HepG2 (cell line): ENCODE results near the gene SNRNP200. TPM values are rescaled to one million over a fixed set of nuclear protein-coding genes. Genes with fewer than 3 reads are reported as not detected.
A peak's percentile ranks its signal among the peaks of the same experiment; 100 is the strongest.

Source experiments
- BCL3 ChIP-seq: sonication (generic); formaldehyde crosslinking; IDR thresholded peaks from 2 replicates; pipeline ENCODE4 v1.5.1; 2020; ENCODE audit warnings: mild to moderate bottlenecking, missing genetic modification reagents, moderate library complexity
- CBFB ChIP-seq: sonication (generic); formaldehyde crosslinking; IDR thresholded peaks from 2 replicates; pipeline ENCODE4 v1.4.0; 2020; ENCODE audit warnings: missing genetic modification reagents
- GZF1 ChIP-seq: sonication (generic); formaldehyde crosslinking; IDR thresholded peaks from 2 replicates; pipeline ENCODE4 v1.5.1; 2020; ENCODE audit warnings: mild to moderate bottlenecking, missing genetic modification reagents
- HMG20A ChIP-seq: IDR thresholded peaks from 2 replicates; pipeline ENCODE4 v1.6.1; 2016; ENCODE audit warnings: borderline replicate concordance
- HMG20B ChIP-seq: conservative IDR thresholded peaks from 2 replicates; pipeline ENCODE4 v1.6.1; 2016; ENCODE audit warnings: missing genetic modification reagents, missing compliant biosample characterization
- JUNB ChIP-seq: sonication (generic); formaldehyde crosslinking; IDR thresholded peaks from 2 replicates; pipeline ENCODE4 v1.8.0; 2022; ENCODE audit warnings: missing genetic modification reagents, mild to moderate bottlenecking, borderline replicate concordance
- MAFF ChIP-seq: IDR thresholded peaks from 2 replicates; pipeline ENCODE4 v1.6.1; 2011; ENCODE audit warnings: low read depth, low read length, improper control_type of control experiment
- MAX ChIP-seq: IDR thresholded peaks from 2 replicates; pipeline ENCODE4 v1.6.1; 2012; ENCODE audit warnings: inconsistent platforms
- MEIS1 ChIP-seq: sonication (generic); formaldehyde crosslinking; IDR thresholded peaks from 2 replicates; pipeline ENCODE4 v1.9.0; 2021; ENCODE audit warnings: mild to moderate bottlenecking, missing genetic modification reagents, moderate library complexity, borderline replicate concordance
- MTA1 ChIP-seq: sonication (generic); formaldehyde crosslinking; IDR thresholded peaks from 2 replicates; pipeline ENCODE4 v1.4.0; 2020; ENCODE audit warnings: missing genetic modification reagents, mild to moderate bottlenecking, borderline replicate concordance
- NFIB ChIP-seq: sonication (generic); formaldehyde crosslinking; IDR thresholded peaks from 2 replicates; pipeline ENCODE4 v1.9.0; 2021; ENCODE audit warnings: missing genetic modification reagents, mild to moderate bottlenecking, borderline replicate concordance
- PITX1 ChIP-seq: sonication (generic); formaldehyde crosslinking; IDR thresholded peaks from 2 replicates; pipeline ENCODE4 v1.5.1; 2020; ENCODE audit warnings: mild to moderate bottlenecking, missing genetic modification reagents
- SNAI1 ChIP-seq: sonication (generic); formaldehyde crosslinking; IDR thresholded peaks from 2 replicates; pipeline ENCODE4 v1.5.0; 2020; ENCODE audit warnings: mild to moderate bottlenecking, missing genetic modification reagents, borderline replicate concordance
- SOX5 ChIP-seq: IDR thresholded peaks from 2 replicates; pipeline ENCODE4 v1.6.1; 2016; ENCODE audit warnings: borderline replicate concordance
- TBX3 ChIP-seq: fragments of 450-650 bp; IDR thresholded peaks from 2 replicates; pipeline ENCODE4 v1.6.1; 2017; ENCODE audit warnings: antibody characterized with exemption, mild to moderate bottlenecking, inconsistent platforms, borderline replicate concordance
- ZBTB10 ChIP-seq: sonication (generic); formaldehyde crosslinking; IDR thresholded peaks from 2 replicates; pipeline ENCODE4 v1.4.0; 2020; ENCODE audit warnings: missing genetic modification reagents, borderline replicate concordance
- ZBTB21 ChIP-seq: sonication (generic); formaldehyde crosslinking; IDR thresholded peaks from 2 replicates; pipeline ENCODE4 v1.4.0; 2020; ENCODE audit warnings: missing genetic modification reagents
- ZFAT ChIP-seq: sonication (generic); formaldehyde crosslinking; conservative IDR thresholded peaks from 2 replicates; pipeline ENCODE4 v1.8.1; 2023; ENCODE audit warnings: missing genetic modification reagents, inconsistent platforms
- ZMYM2 ChIP-seq: sonication (generic); formaldehyde crosslinking; IDR thresholded peaks from 2 replicates; pipeline ENCODE4 v1.8.0; 2022; ENCODE audit warnings: mild to moderate bottlenecking, missing genetic modification reagents
- ZNF251 ChIP-seq: sonication (generic); formaldehyde crosslinking; IDR thresholded peaks from 2 replicates; pipeline ENCODE4 v1.9.0; 2021; ENCODE audit warnings: mild to moderate bottlenecking, missing genetic modification reagents
- ZNF569 ChIP-seq: sonication (generic); formaldehyde crosslinking; IDR thresholded peaks from 2 replicates; pipeline ENCODE4 v1.5.0; 2020; ENCODE audit warnings: mild to moderate bottlenecking, missing genetic modification reagents, moderate library complexity, borderline replicate concordance
- ZNF784 ChIP-seq: sonication (generic); formaldehyde crosslinking; IDR thresholded peaks from 2 replicates; pipeline ENCODE4 v1.5.1; 2020; ENCODE audit warnings: missing genetic modification reagents, mild to moderate bottlenecking, borderline replicate concordance
- polyA plus RNA-seq, 8 experiments: library from polyadenylated mRNA; depleted of rRNA in 3 of 8; stranded (reverse) in 7 of 8; unstranded in 1 of 8; fragments of >200 nt; fragmentation: Illumina TruSeq in 4 of 8; extraction: Trizol in 4 of 8; gene quantifications; 2 replicates each; pipeline versions ENCODE4 v1.2.1 to v1.2.3, GENCODE V29; 2011 to 2016; ENCODE audit warnings: low read depth in 4 of 8, missing spikeins in 1 of 8, mixed read lengths in 1 of 8; ENCODE audit not compliant: insufficient read depth in 1 of 8
- total RNA-seq, 5 experiments: library from RNA; depleted of rRNA; stranded (reverse); fragments of >200 nt; fragmentation: Illumina TruSeq; extraction: Trizol; gene quantifications; 2 replicates each; pipeline ENCODE4 v1.2.3, GENCODE V29; 2016; ENCODE audit warnings: low read depth in 1 of 5

SNRNP200 gene
- total and polyA plus RNA-seq, 2 of the 13 experiments (the other 11 are each of a cell fraction or from before 2014, with no cell fraction given), result 99.0 to 232 TPM

- no peak for TF ChIP-seq ZNF251
- no peak for TF ChIP-seq ZFAT (CRISPR knock-in tag)
- peak; percentile 42; the same call in 1 of the 2 replicates for TF ChIP-seq TBX3
- TF ChIP-seq SNAI1, result no peak
- peak; percentile 98; the same call in 1 of the 2 replicates for TF ChIP-seq JUNB (CRISPR knock-in tag)
- no peak for TF ChIP-seq BCL3 (CRISPR knock-in tag)
- no peak for TF ChIP-seq ZBTB10 (CRISPR knock-in tag)
- peak; percentile 76 for TF ChIP-seq SOX5 (CRISPR knock-in tag)
- peak; percentile 91; the same call in 1 of the 2 replicates for TF ChIP-seq PITX1 (CRISPR knock-in tag)
- TF ChIP-seq MAX, result peak; percentile 83
- peak; percentile 88; the same call in 1 of the 2 replicates for TF ChIP-seq HMG20A (CRISPR knock-in tag)
- TF ChIP-seq GZF1 (CRISPR knock-in tag), result peak; percentile 22; the same call in 1 of the 2 replicates
- TF ChIP-seq NFIB (CRISPR knock-in tag), result no peak
- TF ChIP-seq ZBTB21 (CRISPR knock-in tag), result peak; percentile 40; the same call in 1 of the 2 replicates
- TF ChIP-seq ZMYM2 (CRISPR knock-in tag), result no peak
- TF ChIP-seq CBFB (CRISPR knock-in tag), result 0 out of 2 replicates have a peak, but pooled peaks have one; percentile 32
- peak; percentile 58; the same call in 1 of the 2 replicates for TF ChIP-seq MTA1
- peak; percentile 37; the same call in 1 of the 2 replicates for TF ChIP-seq ZNF569 (CRISPR knock-in tag)
- TF ChIP-seq MAFF, result 0 out of 2 replicates have a peak, but pooled peaks have one; percentile 2
- TF ChIP-seq HMG20B, result 0 out of 2 replicates have a peak, but pooled peaks have one; percentile 60
- no peak for TF ChIP-seq ZNF784 (CRISPR knock-in tag)
- TF ChIP-seq MEIS1 (CRISPR knock-in tag), result peak; percentile 69; the same call in 1 of the 2 replicates
Measured at GRCh38 chr2:96260387-96261260, 44.7 kb downstream of the SNRNP200 start (continued).
